Adrenal gland (tissue), 12 donors: Measurements from ENCODE around the gene BCAS3. TPM values are rescaled to one million over a fixed set of nuclear protein-coding genes. Genes with fewer than 3 reads are reported as not detected.

ENCODE experiments used
- DNase-seq, 7 donors: peaks; one replicate each; pipeline ENCODE4 v3.0.0-alpha.2; 2019 to 2020
- H3K27ac ChIP-seq, 5 donors: fragments of 200-600 bp; sonication (generic) in 4 of 5; 1 replicate in 3 of 5; 2 replicates in 2 of 5; pipeline versions ENCODE4 v1.5.1 to v1.8.0; 2016 to 2020; ENCODE audit warnings: mild to moderate bottlenecking in 1 of 5
- H3K27me3 ChIP-seq: fragments of 200-600 bp; 2 replicates; pipeline ENCODE4 v1.8.0; 2021
- H3K36me3 ChIP-seq, 2 donors: fragments of 200-600 bp; replicated peaks in 1 of 2; 1 replicate in 1 of 2; 2 replicates in 1 of 2; pipeline versions ENCODE4 v1.5.1 to v1.8.0; 2018 to 2022
- H3K4me1 ChIP-seq, 2 donors: fragments of 200-600 bp; replicated peaks in 1 of 2; 1 replicate in 1 of 2; 2 replicates in 1 of 2; pipeline versions ENCODE4 v1.5.1 to v1.8.0; 2018 to 2021
- H3K4me3 ChIP-seq, 4 donors: fragments of 200-600 bp; sonication (generic) in 3 of 4; one replicate each; pipeline ENCODE4 v1.5.1; 2016 to 2018
- H3K9me3 ChIP-seq, 3 donors: fragments of 200-600 bp; sonication (generic) in 1 of 3; replicated peaks in 1 of 3; 1 replicate in 2 of 3; 2 replicates in 1 of 3; pipeline versions ENCODE4 v1.5.1 to v1.8.0; 2016 to 2021
- POLR2A ChIP-seq, 2 donors: fragments of 450-650 bp; IDR thresholded peaks; one replicate each; pipeline ENCODE4 v1.6.1; 2017; ENCODE audit warnings: antibody characterized with exemption in 2 of 2, mild to moderate bottlenecking in 2 of 2, moderate library complexity in 1 of 2
- WGBS, 4 donors: extraction: QIAGEN DNeasy Blood & Tissue Kit in 2 of 4; methylation state at CpG; one replicate each; pipeline versions ENCODE4 v1.1.5 to v1.1.7; 2013 to 2017; 5-methylcytosine and 5-hydroxymethylcytosine counted together
- intact Hi-C, 2 donors: fragments of 100-400 bp; cut with DNase I; formaldehyde crosslinking; loops; one replicate each; pipeline versions ENCODE4 v1.14.1 to v1.15.0; 2022 to 2023
- polyA plus RNA-seq, 3 donors: library from polyadenylated mRNA; stranded (reverse); fragments of 200-250 nt in 2 of 3; fragments of 350-450 nt in 1 of 3; fragmentation: Illumina TruSeq in 1 of 3; extraction: RNeasy Lipid Tissue Mini Kit (QIAGEN cat#74804) in 1 of 3; gene quantifications; one replicate each; pipeline ENCODE4 v1.2.3, GENCODE V29; 2013 to 2014
- total RNA-seq, 9 donors: library from RNA; depleted of rRNA in 4 of 9; stranded (reverse); fragments of >200 nt in 4 of 9; fragments of 120-200 nt in 1 of 9; fragmentation: NEBNext Ultra II Directional in 1 of 9; extraction: Animal tissue kit (Norgen Biotek cat#: 25700) in 1 of 9; gene quantifications; one replicate each; pipeline versions ENCODE4 v1.1.0 to v1.2.4, GENCODE V29; 2013 to 2023
- TF ChIP-seq, protein P1 (sequence below), 6 experiments: fragments of 450-650 bp in 4 of 6; fragments of 200-600 bp in 2 of 6; sonication (generic) in 1 of 6; IDR thresholded peaks; 1 replicate in 5 of 6; 2 replicates in 1 of 6; pipeline versions ENCODE4 v1.5.1 to v1.8.0; 2016 to 2021; ENCODE audit warnings: antibody characterized with exemption in 6 of 6, mild to moderate bottlenecking in 2 of 6, moderate library complexity in 1 of 6
- donor health status: healthy with polysubstance abuse.
- donor health status: Bipolar disorder and iron deficiency.
- donor health status: DM: yes; HTN: yes; CAD: no.
- donor health status: DM: no; HTN: no; CAD: no.
- donor health status: DM: no; HTN: no; CAD: no.
- donor health status: DM: yes; HTN: yes; CAD: no.

BCAS3 gene
- total and polyA plus RNA-seq, 12 donors, result 9.4 to 105 (median 29.0) TPM

DNA sequence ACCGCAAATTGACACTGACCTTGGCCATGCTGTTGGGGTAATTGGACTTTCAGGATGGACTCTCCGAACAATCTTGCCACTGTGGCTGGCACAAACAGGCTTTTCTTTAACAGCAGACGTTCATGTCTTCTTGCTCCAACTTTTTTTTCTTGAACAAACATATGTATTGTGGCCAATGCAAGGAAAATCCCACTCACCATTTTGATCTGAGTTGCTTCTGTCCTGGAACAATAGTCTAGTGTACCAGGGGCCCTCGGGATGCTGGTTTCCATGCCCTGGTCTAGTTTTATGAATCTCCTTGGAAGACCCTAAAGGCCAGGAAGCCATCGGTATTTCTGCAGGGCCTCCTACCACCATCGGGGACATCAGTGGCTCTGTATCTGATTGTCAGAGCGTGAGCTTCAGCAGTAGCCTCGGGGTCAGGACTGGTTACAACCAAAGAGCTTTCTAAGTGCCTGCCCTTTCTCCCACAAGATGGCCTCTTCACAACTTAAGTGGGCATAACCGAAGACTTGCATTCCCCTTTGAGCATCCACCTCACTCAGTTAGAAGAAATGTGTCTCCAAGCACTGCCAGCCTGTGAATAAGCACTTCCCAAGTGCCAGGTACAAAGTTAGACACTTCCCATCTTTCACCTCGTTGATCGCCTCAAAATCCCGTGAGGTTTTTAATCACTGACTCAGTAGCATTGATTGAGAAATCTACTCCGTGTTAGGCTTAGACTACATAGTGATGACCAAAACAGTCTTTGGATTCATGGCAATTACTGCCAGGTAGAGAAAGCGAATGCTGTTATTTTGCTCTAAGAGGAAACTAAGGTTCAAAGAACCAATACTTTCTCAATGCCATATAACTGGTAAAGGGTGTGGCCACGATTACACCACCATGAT, 635.0 kb downstream of the BCAS3 start:
- DNase-seq, result peak in 1 of 7 donors; percentile 27
- intact Hi-C loops, result no loop called here
- 85 to 97% (median 88%) methylated on average over 13 to 15 of the region's 15 CpGs for WGBS, 4 donors
- TF ChIP-seq, protein P1, sequence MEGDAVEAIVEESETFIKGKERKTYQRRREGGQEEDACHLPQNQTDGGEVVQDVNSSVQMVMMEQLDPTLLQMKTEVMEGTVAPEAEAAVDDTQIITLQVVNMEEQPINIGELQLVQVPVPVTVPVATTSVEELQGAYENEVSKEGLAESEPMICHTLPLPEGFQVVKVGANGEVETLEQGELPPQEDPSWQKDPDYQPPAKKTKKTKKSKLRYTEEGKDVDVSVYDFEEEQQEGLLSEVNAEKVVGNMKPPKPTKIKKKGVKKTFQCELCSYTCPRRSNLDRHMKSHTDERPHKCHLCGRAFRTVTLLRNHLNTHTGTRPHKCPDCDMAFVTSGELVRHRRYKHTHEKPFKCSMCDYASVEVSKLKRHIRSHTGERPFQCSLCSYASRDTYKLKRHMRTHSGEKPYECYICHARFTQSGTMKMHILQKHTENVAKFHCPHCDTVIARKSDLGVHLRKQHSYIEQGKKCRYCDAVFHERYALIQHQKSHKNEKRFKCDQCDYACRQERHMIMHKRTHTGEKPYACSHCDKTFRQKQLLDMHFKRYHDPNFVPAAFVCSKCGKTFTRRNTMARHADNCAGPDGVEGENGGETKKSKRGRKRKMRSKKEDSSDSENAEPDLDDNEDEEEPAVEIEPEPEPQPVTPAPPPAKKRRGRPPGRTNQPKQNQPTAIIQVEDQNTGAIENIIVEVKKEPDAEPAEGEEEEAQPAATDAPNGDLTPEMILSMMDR (IDR thresholded peaks at IDR 0.05), result no peak
- Histone ChIP-seq H3K27me3 (no peaks in the 10 kb centered on the region), H3K36me3 (no peaks in the 10 kb centered on the region), H3K9me3 (no peaks in the 10 kb centered on the region), H3K27ac (no peak overlapping the region), H3K4me1 (peaks cover 0 to 10% of the 10 kb centered on the region in 2 donors), H3K4me3 (no peak overlapping the region)

- peak overlapping the region in 2 of 5 donors; percentile 27 to 74 for H3K27ac ChIP-seq
- H3K9me3 ChIP-seq, result no peaks in the 10 kb centered on the region
- no peak overlapping the region for H3K4me3 ChIP-seq
- H3K36me3 ChIP-seq, result no peaks in the 10 kb centered on the region
- WGBS, 4 donors, result 86 to 94% (median 94%) methylated on average over 19 to 21 of the region's 21 CpGs
- DNase-seq, result peak in 1 of 7 donors; percentile 24
- TF ChIP-seq POLR2A (IDR thresholded peaks at IDR 0.05), result no peak
- TF ChIP-seq, protein P1 (IDR thresholded peaks at IDR 0.05), result no peak
- intact Hi-C loops, result no loop called here
- peaks cover 0 to 7% of the 10 kb centered on the region in 2 donors for H3K4me1 ChIP-seq
- no peaks in the 10 kb centered on the region for H3K27me3 ChIP-seq
These were observed 636.0 kb downstream of the BCAS3 start for GRCh38 chr17:61313461-61314326.

DNA sequence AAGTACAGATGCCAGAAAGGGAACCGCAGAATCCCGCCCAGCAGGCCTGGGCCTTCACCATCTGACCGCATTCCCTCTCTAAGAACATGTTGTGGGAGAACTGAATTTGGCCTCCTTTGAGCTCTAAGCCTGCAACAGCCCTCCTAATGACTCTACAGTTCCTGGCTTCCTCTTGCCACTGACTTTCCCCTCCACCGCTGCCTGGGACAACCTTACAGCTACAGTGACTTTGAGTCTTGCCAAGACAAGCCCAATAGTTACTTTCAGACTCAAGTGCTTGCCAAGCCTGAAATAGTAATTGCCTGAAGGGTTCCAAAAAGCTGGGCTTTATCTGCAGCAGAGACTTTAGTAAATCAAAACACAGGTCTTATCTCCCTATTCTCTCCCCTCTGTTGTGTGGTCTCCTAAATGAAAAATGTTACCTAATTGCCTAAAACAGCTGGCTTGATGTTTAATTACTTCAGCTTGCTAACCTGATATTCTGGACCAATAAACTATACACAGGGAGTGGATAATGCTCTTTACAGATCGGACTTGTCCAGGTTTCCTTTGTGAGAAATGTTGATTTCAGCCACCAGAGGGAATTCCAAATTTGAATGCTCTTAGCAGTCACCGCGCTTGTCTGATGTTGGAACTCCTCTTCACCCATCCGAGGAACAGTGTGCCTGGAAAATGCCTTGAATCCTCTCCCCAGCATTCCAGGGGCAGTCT, 636.9 kb downstream of the BCAS3 start:
- Histone ChIP-seq H3K4me3 (no peak overlapping the region), H3K9me3 (no peaks in the 10 kb centered on the region), H3K27me3 (no peaks in the 10 kb centered on the region), H3K36me3 (no peaks in the 10 kb centered on the region), H3K4me1 (peaks cover 0 to 5% of the 10 kb centered on the region in 2 donors), H3K27ac (peak overlapping the region in 2 of 5 donors; percentile 27 to 74)
- intact Hi-C loops, result no loop called here
- TF ChIP-seq, protein P1 (IDR thresholded peaks at IDR 0.05), result peak in 4 of 6 experiments; percentile 10 to 39 (median 26)
- TF ChIP-seq POLR2A (IDR thresholded peaks at IDR 0.05), result no peak
- 62 to 82% (median 71%) methylated on average over 8 of the region's 8 CpGs for WGBS, 4 donors
- DNase-seq, result peak in 6 of 7 donors; percentile 40 to 64 (median 52)
